CD4-positive, alpha-beta T cell treated with Interleukin-12 subunit alpha and Interleukin-12 subunit beta, for 1 hour (primary cell): Measurements from ENCODE around the gene RELN.

Experiments
- DNase-seq: peaks from one replicate; pipeline ENCODE4 v3.0.0-alpha.2; 2020

RELN gene

DNA sequence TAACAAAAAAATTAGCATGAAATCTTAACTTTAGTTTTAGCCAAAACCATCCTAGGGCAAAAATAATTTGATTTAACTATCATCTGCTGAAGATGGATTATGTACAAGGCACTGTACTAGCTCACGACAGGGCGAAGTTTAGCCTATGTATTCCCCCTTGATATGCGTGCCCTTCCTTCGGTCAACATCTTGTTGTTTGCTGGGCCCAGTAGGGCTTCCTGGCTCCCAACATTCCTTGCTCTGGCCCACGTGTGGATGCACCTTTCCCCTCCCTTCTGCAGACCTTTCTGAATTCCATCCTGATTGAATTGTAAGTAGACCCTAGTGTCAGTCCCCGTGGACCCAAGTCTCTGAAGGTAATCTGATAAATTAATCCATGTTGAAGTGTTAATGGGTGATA, 212.0 kb downstream of the RELN start:
- DNase-seq = no peak

DNA sequence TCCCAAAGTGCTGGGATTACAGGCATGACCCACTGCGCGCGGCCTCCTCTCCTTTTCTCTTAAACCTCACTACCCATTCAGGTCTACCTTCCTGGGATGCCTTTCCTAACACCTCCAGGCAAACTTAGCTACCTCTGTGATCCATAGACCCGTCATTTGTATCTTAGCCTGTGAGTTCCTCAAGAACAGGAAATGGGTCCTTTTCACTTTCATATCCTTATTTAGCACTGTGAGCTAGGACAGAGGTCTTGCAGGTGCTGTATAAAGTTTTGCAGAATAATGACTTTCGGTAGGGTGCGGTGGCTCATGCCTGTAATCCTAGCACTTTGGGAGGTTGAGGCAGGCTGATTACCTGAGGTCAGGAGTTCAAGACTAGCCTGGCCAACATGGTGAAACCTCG, 215.7 kb downstream of the RELN start:
- DNase-seq = no peak

DNA sequence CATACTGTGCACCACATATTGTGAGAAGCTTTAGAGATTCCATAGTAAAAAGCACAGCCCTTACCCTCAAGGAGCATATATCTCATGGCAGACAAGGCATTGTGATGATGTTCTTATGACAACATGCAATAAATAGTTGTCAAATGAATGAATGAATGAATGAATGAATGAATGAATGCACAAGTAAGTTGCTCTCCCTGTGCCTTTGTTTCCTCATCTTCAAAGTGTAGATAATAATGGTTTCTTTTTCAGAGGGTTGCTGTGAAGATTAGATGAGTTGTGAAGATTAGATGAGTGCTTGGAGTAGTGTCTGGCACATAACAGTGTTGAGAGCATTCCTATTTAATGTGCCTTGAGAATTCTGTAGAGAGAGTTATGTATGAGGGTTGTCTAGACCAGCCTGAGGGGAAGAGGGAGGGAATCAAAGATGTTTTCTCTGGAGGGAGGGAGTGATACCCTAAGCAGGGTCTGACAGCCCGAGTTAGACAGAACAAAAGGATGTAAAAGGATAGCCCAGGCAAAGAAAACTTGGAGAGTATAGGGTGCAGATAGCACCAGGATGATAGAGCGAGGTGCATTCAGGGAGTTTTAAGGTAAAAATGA, 217.2 kb downstream of the RELN start:
- DNase-seq = no peak

DNA sequence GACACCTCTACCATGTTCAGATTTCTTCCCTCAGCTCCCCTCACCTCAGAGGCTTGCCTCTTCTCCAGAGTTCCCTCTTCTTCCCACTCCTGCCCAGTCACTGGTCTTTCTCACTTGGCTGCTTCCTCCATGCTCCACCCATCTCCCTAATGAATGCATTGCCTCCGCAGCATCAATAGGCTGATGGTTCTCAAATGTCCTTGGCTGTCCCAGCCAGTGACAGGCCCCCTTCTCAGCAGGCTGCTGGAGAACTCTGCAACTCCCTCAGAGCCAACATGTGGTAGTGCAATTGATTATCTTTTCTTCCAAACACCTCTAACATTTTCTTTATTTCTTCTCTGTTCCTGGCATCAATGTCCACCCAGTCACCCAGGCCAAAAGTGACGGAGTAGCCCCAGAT, 218.2 kb downstream of the RELN start:
- DNase-seq = no peak

DNA sequence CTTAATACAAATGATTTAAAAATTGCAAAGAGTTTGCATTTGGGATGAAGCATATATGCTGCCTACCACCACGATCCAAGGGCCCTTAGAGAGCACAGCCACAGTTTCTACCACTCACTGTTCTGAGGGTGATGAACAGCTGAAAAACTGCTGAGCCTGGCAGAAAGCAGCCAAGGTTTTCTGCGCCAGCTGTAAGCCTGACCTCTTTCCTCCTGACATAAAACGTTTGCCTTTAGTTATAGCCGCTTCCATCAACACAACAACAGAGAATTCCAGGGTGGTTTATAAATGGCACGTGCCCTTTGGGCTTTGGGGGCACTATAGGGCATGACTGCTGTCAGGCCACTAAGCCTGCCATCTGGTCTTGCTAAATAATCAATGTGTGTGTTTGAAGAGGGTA, 222.8 kb downstream of the RELN start:
- no peak for DNase-seq

DNA sequence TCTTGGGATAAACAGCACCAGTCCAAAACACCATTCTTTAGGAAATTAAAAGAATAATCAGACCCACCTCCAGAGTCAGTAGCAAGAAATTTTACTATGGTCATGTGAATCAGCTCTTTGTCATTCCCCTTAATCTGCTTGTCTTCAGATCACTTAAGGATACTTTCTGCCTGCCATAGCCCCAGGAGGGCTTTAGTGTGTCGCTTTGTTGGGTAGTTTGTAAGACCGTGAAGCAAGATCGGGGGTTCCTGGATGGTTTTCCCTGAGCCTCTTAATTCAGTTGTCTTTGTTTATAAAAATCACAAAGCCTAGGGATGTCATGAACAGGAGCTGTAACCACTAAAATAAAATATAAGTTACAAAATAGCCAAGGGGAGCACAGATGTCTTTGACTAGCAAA, 223.6 kb downstream of the RELN start:
- DNase-seq = no peak

DNA sequence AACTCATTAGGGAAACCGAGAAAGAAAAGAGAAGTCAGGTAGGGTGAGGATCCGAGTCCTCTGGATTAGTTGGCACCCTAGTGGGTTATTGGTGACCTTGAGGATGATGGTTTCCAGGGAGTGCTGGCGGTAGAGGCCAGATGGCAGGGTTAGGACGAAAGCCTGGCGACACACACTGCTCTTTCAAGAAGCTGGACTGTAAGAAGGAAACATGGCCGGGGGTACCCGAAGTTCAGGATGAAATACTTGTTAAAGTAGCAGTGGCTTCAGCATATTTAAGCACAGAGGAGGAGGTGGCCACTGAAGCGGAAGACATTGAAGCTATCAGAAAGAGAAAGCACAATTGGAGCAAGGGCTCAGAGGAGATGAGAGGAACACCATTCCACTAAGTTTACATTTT, 224.6 kb downstream of the RELN start:
- no peak for DNase-seq

DNA sequence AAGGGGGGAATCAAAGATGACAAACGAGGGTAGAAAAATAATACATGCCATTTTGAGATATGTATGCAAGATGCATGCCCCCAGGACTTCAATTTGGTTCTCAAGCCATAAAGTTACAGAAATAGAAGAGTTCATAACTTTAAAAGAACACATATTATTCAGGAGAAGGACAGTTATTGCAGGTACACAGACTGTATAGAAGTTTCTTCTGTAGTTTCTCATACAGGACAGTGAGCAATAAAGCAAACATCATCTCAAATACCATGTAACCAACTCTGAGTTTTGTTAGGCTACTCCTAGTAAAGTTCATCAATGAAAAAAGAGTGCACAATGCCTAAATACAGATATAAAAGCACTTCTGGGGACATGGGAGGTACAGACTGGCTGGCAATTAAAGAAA, 226.6 kb downstream of the RELN start:
- no peak for DNase-seq

DNA sequence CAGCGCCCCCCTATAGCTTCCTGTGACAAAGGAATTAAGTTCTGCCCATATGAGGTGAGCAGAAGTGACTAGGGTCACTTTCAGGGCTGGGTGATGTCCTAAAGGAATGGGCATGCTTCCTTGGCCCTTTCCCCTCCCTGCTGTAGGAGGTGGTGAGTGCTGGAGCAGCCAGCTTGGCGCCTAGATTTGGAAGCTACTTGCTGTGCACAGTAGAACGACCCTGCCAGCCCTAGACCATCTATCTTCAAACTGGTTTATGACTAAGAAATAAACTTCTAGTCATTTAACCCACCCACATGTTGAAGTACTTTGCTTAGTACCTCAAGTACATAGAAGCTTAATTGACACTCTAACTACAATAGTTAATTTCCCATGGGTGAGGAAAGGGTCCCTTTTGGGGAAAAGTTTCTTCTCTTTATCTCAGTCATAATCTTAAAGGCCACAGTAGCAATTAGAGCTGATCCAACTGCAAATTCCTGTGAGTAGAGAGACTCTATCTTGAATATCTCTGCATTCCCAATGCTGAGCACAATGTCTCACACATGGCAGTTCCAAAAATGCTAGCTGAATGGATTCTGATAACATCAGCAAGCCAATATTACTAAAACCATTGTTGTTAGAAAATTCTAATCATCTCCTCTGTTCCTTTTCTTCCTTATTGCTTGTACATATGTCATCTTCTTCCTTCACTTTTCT, 227.2 kb downstream of the RELN start:
- DNase-seq = no peak

DNA sequence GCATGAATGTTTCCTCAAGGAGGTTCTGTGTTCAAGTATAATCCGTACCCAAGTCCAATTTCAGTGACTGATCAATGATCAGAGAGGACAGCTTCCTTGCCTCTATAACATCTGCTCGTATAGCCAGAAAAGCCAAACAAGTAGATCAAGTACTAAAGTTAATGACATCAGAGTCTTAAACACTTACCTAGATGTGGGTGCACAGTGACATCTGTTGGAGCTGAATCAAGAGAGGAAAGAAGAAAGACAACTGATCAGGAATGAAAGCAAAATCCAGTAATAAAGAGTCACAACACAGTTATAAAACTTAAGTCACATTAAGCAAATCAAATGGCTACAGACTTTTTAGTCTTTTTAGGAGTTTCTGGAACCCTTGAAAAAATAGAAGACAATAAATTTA, 236.5 kb downstream of the RELN start:
- no peak for DNase-seq

DNA sequence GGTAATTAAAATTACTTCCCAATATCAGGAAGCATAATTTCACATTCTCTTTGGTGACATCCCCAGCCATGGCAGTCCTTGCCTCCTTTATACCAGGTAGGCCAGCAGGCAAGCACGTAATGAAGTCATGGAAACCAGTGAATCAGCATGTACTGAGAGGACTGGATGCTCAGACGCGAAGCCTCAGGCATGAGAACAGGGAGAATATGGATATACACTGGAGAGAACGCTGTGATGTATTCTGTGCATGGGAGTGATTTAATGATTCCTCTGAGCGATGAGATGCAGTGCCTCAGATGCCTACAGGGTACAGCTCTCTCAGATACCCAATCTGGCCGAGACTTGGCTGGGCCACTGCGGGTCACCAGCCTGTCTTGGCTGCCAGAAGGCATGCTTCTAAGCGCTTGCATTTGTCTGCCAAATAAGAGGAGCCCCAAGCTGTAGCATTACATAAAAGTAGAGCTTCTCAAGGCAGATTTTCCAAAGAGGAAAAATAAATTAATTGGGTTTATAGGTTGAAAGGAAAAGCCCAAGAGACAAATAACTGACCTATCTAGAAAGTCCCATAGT, 238.1 kb downstream of the RELN start:
- no peak for DNase-seq

DNA sequence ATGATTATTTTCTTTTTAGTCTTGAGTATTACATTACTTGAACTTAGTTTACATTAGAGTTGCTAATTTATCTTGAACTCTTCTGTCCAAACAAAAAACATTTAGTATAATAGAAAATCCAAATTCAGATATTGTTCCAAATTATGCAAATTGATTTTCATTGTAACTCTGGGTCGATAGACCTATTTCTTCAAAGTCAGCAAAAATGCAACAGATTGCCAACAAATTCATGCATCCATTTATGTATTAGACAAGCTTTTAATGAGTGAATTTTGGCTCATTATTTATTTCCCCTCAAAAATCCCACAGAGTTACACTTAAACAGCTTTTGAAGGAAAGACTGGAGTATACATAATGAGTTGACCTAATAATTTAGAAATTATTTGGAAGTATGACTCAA, 240.8 kb downstream of the RELN start:
- no peak for DNase-seq

DNA sequence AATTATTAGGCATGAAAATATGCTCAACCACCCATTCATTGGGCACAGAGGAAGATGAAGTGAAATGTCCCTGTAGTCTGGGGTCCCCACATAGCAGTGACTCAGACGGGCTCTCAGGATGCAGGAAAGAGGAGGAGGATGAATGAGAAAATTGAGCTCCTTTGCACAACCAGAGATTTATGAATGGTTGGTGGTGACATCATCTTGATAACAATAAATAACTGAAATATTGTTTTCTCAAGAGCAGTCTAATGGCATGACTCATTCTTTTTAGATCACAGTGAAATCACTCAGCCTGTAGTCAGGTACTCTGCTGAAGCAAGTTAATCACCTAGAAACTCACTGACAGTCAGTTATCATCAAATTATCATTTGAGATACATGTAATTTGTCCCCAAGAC, 254.1 kb downstream of the RELN start:
- DNase-seq = no peak

DNA sequence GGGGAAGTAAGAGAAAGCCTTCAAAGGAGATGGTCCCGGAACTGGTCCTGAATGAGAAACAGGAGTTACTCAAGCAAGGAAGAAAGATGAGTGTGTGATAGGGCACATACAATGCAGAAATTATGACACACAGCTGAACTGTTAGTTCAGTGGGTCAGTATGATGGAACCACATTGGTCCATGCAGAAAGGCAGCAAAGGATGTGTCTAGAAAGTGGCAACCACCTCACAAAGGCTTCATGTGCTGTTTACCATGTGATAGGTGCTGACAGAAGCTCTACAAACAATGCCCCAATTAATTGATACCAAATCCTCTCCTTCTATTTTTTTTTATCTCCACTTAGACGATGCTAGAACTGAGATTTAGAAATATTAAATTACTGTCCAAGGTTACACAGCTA, 258.3 kb downstream of the RELN start:
- DNase-seq = no peak

DNA sequence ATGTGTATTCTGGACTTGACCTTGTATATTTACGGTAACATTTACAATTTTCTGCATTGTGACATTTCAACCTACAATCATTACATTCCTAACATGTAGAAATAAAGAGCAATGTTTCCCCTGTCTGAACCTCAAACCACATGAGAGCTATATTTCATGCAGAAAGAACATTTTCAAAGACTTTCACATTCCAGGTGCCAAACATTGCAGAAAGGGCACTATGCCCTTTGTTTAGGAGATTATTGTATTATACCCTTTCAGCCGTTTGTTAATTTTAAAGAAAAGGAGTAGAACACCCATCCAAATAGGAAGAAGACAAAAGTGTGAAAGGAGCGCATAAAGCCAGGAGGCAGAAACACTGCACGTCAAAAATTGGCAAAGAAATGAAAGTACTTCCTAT, 260.4 kb downstream of the RELN start:
- no peak for DNase-seq

DNA sequence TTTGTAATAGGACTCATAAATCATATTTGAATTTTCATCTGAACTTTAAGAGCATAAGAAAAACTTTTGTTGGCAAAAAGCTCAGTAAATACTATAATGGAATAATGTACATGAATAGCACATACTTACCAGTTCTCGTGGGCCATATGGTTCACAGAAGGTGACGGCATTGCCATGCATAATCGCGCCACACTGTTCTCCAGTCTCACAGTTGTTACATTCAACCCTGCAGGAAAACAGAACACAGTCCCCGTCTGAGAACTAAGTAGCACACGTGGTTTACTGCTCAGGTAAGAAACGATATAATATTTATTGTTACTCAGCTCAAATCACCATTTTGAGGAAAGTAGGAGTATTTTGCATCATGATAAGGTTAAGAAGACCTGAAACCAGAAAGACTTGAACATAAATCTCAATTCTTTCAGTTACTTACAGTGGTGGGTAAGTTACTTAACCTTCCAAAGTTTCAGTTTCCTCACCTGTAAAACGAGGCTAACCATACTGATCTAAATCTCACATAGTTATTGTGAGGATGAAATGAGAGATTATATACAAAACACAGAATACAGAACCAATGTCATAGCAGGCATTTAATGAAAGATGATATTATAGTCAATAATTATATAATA, 261.4 kb downstream of the RELN start:
- DNase-seq = no peak

DNA sequence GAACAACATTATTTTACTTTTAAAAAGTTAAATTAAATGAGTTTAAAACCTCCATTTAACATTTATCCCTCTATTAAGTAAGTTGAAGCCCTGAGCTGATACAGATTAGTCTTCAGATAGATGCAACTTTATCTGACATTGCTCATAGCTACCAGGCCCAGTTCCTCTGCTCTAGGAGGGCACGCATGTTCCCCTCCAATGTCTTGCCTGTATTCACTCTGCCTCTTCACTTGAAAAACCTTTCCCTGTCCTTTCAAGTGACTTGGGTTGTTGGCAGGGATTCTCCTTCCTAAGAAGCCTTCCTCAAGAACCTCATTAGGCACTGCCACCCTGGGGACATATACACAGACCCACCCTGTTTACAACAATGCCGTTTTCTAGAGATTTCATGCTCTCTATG, 270.4 kb downstream of the RELN start:
- DNase-seq = no peak

DNA sequence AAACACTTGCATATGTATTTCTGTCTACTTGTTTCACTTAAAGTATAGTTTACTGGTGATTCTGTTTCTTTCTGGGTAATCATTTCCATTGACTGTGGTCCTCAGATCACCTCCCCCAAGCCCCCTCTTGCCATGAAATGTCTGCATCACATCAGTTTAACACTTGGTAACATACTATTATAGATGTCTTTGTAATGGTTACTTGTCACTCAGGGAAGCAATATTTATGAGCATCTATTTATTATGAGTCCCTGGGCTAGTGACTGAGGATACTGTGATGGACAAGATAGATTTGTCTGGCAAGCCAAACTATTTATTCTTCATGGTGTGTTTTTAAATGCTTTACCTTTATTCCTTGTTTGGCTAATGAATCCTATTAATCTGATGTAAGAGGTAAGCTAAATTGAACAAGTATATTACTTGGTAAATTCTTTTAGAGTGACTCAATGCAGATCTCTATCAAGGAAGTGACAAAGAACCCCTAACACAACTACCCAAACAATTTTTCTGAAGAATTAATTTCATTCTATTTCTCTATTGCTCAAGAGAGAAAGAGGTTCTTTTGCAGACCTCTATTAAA, 270.9 kb downstream of the RELN start:
- DNase-seq = no peak

DNA sequence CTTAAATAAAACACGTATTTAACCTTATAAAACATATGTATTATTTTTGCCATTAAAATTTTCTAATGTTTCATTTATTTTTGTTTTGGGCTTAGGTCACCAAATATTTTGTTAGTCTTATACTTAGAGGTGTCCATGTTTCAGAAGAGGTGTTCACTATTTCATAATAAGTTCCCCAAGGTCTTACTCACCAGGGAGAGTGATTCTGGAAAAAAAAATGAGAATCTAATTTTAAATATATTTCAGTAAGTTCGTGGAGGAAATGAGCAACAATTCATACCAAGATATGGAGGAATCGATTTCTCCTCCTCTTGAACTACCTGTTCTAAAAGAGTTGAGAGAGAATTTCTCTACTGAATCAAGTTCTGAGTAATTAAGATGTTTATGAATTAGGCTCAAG, 271.9 kb downstream of the RELN start:
- DNase-seq = no peak

DNA sequence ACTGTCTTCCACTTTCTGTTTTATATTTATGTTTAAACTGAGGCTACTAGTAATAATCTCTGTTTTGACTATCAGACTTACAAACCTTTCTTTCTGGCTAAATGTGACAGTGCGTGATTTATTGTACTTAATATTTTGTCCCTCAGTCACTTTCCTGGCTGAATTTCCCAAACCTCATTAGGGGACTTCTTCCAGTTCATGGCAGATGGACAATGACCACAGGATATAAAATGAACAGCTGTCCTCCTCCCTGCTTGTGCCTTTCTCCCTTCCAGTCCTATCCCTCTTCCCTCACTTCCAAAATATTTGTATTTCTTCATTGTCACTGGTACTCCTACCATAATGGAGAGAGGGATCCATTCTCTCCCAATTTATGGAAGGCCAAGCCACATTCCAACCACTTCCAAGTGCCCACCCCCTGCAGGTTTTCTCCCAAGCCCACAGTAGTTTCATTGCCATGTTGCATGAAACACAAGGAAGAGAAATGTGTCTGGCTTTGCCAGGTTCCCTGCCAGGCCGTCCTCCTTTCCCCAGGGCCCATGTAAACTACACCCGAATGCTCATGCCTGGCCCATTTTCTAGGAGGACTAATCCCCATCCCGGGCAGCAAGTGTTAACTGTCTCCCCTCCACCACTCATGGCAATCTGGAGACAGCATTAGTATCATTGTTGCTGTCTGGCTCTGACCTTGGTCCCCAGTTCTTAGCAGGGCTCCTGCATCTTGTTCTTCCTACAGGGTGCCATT, 273.9 kb downstream of the RELN start:
- DNase-seq = no peak

DNA sequence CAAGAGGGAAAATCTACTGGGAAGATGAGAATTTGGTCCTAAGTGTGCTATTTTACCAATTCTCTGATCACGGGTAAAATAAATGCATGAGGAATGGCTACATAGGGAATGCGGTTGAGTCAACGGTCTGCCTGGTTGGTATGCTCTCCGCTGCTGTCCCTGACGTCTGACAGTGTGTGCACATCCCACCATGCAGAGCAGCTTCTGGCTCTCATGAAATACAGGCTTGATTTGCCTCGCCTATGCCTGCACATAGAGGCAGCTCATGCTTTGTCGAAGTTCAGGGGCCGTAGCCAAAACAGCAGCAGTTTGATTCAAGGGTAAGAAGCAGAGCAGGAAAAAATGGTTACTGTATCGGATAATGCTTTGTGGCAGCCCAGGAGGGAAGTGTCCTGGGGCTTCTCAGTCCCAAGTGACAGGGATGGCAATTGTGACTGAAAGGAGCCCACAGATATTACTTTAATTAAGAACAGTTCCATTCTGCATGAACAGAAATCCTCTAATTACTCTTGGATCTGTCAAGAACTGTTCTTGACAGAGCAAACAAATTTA, 275.0 kb downstream of the RELN start:
- DNase-seq = no peak

DNA sequence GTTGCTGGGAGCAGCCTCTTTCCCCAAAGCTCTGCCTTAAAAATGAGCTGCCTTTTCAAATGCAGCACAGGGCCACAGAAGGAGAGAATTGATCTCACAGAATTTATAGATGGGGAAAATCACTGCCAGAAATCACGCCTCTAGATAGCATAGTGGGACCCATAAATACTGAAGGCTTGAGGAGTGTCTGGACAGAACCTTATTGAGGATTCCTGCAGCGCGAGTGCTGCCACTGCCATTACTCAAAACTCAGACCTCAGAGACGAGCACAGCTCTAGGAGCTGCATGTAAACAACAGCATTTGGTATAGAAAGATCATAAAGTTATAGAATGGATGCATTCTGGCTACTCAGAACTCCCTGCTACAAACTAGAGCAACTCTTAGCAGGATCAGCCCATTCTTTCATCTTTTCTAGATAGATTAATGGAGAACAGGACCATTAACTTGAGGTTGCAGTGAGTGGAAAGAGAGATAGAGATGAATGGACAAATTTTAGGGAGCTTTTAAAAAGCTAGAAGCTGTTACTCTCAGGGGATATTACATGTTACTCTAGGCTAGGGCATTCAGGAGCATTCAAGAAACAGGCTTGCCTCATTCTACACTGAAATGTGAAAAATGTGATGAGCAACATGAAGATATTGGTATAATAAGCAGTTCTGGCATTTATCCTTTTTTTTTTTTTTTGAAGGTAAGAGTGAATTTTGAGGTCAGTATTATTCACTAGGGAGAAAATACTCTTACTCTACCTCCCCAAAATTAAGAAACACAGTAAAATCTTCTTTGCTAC, 276.3 kb downstream of the RELN start:
- DNase-seq = no peak
